Stimulated activated memory B cell treated with anti-CD40 and anti-IgM and Interleukin-4, amounts not matched to agents 10 μg/mL and 1 μg/mL and 100 μg/mL, for 72 hours (primary cell): ENCODE results near the gene ING5.
A peak's percentile ranks its signal among the peaks of the same experiment; 100 is the strongest.

Experiments used
- ATAC-seq: fragments of 150-1000 bp; cut with Tn5 transposase; 2 replicates; pipeline ENCODE4 v1.10.0; 2021
- H3K27ac Mint-ChIP-seq: one replicate; pipeline ENCODE4 v1.8.0; 2022; ENCODE audit warnings: mild to moderate bottlenecking, mixed read lengths
- H3K27me3 Mint-ChIP-seq: one replicate; pipeline ENCODE4 v1.8.0; 2022; ENCODE audit warnings: mixed read lengths
- H3K36me3 Mint-ChIP-seq: one replicate; pipeline ENCODE4 v1.8.0; 2022; ENCODE audit warnings: mixed read lengths
- H3K4me1 Mint-ChIP-seq: one replicate; pipeline ENCODE4 v1.8.0; 2022; ENCODE audit warnings: mixed read lengths
- H3K4me3 Mint-ChIP-seq: one replicate; pipeline ENCODE4 v1.8.0; 2022; ENCODE audit warnings: mild to moderate bottlenecking, moderate library complexity, mixed read lengths
- H3K9me3 Mint-ChIP-seq: one replicate; pipeline ENCODE4 v1.8.0; 2022; ENCODE audit warnings: mixed read lengths

ING5 gene

DNA sequence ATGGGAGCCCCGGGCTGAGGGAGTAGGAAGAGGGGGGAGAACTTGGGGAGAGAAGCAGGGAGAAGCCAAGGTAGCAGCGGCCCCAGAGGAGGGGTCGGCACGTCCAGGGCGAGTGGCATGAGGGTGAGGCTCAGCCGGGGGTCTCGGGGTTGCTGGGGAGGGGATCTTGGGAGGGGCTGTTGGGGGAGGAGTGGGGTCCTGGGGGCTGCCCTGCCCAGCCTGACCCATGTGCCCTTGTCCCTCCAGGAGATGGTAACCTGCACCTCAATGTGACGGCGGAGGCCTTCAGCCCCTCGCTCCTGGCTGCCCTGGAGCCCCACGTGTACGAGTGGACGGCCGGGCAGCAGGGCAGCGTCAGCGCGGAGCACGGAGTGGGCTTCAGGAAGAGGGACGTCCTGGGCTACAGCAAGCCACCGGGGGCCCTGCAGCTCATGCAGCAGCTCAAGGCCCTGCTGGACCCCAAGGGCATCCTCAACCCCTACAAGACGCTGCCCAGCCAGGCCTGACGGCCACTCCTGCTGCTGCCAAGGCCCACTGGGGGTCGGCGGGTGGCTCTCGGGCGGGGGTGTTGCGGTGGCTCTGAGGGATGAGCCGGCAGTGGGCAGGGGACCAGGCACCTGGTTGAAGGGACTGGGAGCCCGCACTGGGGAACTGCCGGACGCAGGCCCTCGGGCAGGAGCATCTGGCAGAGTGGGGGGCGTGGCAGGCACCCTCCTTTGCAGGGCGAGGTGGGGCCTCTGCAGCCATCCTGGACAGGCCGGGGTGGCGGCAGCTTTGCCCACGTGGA, 65.8 kb downstream of the ING5 start:
- H3K27me3 Mint-ChIP-seq: no peaks in the 10 kb centered on the region
- H3K4me1 Mint-ChIP-seq: peaks cover 23% of the 10 kb centered on the region
- H3K4me3 Mint-ChIP-seq: no peak overlapping the region
- peaks cover 7% of the 10 kb centered on the region for H3K36me3 Mint-ChIP-seq
- H3K9me3 Mint-ChIP-seq: no peaks in the 10 kb centered on the region
- H3K27ac Mint-ChIP-seq: no peak overlapping the region
- peak; percentile 40 for ATAC-seq

DNA sequence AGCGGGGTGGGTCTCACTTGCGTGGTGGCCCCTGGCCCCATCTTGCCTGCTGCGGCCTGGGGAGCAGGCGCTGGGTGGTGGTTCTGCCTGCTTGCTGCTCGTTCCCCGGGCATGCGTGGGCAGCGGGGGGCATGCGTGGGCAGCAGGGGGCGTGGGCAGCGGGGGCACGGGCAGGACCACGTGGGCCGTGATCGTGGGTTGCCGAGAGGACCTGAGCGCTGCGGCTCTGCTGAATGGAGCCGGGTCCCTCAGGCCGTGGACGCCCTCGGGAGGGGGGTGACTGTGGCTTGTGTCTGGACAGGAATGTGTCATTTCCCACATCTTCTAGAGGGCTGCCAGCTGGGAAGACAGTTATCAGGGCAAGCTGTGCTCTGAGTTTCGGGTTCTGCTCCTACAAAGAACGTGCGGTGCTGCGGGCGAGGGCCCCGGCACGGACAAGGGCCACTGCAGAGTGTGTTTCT, 66.4 kb downstream of the ING5 start:
- H3K4me3 Mint-ChIP-seq: no peak overlapping the region
- H3K9me3 Mint-ChIP-seq: no peaks in the 10 kb centered on the region
- no peak overlapping the region for H3K27ac Mint-ChIP-seq

DNA sequence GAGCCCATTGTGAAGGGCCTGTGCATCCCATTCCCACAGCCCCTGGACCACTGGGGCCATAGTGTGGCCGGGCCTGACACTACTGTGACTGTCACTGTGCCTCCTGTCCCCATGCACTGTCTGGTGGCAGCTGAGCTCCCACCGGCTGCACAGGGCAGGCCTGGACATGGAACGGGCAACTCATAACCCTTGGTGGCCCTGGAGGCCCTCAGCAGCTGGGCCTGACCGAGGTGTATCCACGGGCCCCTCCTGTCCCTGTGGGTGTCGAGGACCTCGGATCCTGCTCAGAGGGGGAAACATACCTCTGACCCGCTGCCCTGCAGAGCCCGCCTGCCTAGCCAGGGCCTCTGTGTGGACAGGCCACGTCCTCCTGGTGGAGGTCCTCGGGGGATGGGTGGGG, 67.0 kb downstream of the ING5 start:
- H3K27ac Mint-ChIP-seq: no peak overlapping the region
- H3K9me3 Mint-ChIP-seq: no peaks in the 10 kb centered on the region
- no peaks in the 10 kb centered on the region for H3K27me3 Mint-ChIP-seq

More for the DNA sequence above, 66.4 kb downstream of the ING5 start:
- ATAC-seq: no peak
- peaks cover 22% of the 10 kb centered on the region for H3K4me1 Mint-ChIP-seq
- H3K36me3 Mint-ChIP-seq: peaks cover under 1% of the 10 kb centered on the region
- no peaks in the 10 kb centered on the region for H3K27me3 Mint-ChIP-seq

DNA sequence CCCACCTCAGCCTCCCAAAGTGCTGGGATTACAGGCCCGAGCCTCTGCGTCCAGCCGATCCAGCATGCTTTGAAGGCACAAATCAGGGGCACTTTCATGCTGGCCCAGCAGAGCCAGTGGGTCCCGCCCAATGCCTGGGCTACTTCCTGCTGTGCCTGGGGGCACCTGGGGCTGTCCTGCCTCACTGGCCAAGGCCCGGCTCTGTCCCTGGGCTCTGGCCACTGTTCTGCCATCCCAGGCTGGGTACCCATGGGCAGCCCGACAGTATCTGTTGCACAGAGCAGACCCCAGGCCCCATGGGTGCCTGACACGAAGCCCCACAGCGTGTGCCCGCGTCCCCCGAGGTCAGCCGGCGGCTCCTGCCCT, 68.0 kb downstream of the ING5 start:
- H3K4me1 Mint-ChIP-seq: peaks cover 22% of the 10 kb centered on the region
- H3K9me3 Mint-ChIP-seq: no peaks in the 10 kb centered on the region
- no peak for ATAC-seq
- H3K36me3 Mint-ChIP-seq: no peaks in the 10 kb centered on the region
- no peak overlapping the region for H3K27ac Mint-ChIP-seq
- no peak overlapping the region for H3K4me3 Mint-ChIP-seq
- peaks cover 4% of the 10 kb centered on the region for H3K27me3 Mint-ChIP-seq

More for the DNA sequence above, 67.0 kb downstream of the ING5 start:
- no peak for ATAC-seq
- H3K36me3 Mint-ChIP-seq: no peaks in the 10 kb centered on the region
- peaks cover 22% of the 10 kb centered on the region for H3K4me1 Mint-ChIP-seq
- no peak overlapping the region for H3K4me3 Mint-ChIP-seq

DNA sequence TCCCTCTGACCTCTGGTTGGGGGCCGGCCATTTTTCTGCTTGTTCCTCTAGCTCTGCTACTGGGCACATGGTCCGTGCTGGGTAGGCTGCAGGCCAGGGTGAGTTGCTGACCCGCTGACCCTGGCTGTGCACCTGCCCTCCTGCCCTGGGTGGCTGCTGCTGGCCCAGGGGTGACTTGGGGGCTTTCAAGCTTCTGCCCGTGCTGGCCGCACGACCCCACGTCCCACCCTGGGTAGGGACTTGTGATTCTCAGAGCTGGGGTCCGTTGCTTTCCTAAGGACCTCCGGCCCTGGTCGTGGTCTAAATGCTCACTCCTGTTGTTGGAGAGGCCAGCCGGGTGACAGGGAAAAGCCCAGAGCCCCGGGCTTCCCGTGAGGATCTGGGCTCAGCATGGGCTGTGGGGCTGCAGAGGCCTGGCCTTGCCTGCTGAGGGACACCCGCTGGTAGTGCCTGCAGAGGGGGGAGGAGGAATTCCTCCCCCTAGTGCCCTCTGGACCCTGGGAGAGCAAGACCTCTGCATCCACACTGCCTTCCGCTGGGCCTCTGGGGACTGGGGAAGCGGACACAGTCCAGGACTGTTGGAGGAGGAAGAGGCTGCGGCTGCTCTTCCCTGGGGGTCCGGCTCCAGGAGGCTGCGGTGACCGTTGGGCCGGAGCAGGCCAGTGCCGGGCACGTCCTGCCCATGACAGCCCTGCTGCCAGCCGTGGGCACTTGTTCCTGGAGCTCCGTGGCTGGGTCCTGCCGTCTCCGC, 68.5 kb downstream of the ING5 start:
- H3K36me3 Mint-ChIP-seq: no peaks in the 10 kb centered on the region
- peaks cover 9% of the 10 kb centered on the region for H3K27me3 Mint-ChIP-seq
- H3K4me3 Mint-ChIP-seq: no peak overlapping the region
- no peaks in the 10 kb centered on the region for H3K9me3 Mint-ChIP-seq
- H3K27ac Mint-ChIP-seq: no peak overlapping the region
- peaks cover 22% of the 10 kb centered on the region for H3K4me1 Mint-ChIP-seq
- ATAC-seq: no peak

DNA sequence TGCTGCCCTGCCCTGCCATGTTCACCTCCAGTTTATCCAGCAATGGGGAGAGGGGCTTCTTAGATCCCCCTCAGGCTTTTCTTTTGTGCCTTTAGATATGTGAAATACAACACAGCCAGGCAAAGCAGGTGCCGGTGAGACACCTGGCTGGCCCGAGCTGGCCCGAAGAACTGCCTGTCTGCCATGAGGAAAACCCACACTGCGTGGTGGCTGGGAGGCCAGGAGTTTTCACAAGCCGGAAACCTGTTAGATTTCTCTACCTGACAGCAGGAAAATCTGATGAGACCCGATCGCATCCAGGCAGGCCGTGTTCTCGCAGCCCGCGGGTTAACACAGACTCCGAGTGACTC, 69.1 kb downstream of the ING5 start:
- no peaks in the 10 kb centered on the region for H3K9me3 Mint-ChIP-seq
- no peak for ATAC-seq
- no peak overlapping the region for H3K4me3 Mint-ChIP-seq
- H3K4me1 Mint-ChIP-seq: peaks cover 22% of the 10 kb centered on the region
- no peaks in the 10 kb centered on the region for H3K36me3 Mint-ChIP-seq
- H3K27me3 Mint-ChIP-seq: peaks cover 15% of the 10 kb centered on the region
- H3K27ac Mint-ChIP-seq: no peak overlapping the region

DNA sequence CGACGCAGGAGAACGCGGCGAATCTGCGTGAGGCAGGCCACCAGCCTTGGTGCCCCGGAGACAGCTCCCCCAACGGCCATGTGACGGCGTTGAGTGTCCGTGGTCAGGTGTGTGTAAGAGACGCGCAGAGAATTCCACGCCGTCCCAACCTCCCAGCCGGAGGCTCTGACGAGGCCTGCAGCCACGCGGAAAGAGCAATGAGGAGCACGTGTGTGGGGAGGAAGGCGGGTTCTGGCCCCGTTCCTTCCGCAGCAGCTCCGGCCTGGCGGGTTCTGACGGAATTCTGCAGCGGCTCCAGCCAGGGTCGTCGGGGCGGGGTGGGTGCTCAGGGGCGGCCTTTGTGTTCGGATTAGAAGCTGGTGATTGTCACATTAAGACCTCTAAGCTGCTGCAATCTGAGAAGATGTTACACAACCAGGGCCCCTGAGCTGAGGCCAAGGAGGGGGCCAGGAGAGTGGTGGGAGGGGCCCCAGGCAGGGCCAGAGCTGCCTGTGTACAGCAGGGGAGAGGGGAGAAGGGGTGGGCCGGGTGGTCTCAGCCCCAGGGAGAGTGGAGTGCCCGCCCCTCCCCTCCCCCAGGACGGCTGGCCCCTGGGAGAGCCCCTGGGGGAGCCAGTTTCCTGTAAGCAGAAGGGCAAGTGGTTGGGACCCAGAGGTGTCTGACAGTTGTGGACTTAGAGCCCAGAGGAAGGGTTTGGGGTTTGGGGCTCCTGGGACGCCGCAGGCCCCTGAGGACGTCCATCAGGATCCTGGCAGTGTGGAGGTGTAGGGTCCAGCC, 69.6 kb downstream of the ING5 start:
- H3K27me3 Mint-ChIP-seq: peaks cover 18% of the 10 kb centered on the region
- H3K27ac Mint-ChIP-seq: peak overlapping the region; percentile 81
- ATAC-seq: peak; percentile 4
- no peaks in the 10 kb centered on the region for H3K9me3 Mint-ChIP-seq
- H3K4me1 Mint-ChIP-seq: peaks cover 22% of the 10 kb centered on the region
- no peaks in the 10 kb centered on the region for H3K36me3 Mint-ChIP-seq
- H3K4me3 Mint-ChIP-seq: peak overlapping the region; percentile 42

DNA sequence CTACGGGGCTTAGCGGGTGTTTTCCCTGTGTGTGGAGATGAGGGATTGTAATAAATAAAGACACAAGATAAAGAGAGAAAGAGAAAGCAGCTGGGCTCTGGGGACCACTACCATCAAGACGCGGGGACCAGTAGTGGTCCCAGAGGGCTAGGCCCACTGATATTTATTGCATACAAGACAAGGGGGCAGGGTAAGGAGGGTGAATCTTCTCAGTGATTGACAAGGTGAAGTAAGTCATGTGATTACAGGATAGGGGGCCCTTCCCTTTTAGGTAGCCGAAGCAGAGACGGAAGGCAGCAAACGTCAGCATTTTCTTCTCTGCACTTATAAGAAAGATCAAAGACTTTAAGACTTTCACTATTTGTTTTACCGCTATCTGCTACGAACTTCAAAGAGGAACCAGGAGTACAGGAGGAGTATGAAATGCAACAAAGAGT, 70.2 kb downstream of the ING5 start:
- H3K36me3 Mint-ChIP-seq: no peaks in the 10 kb centered on the region
- peaks cover 23% of the 10 kb centered on the region for H3K27me3 Mint-ChIP-seq
- peak overlapping the region; percentile 81 for H3K27ac Mint-ChIP-seq
- H3K4me3 Mint-ChIP-seq: peak overlapping the region; percentile 42
- no peaks in the 10 kb centered on the region for H3K9me3 Mint-ChIP-seq
- H3K4me1 Mint-ChIP-seq: peaks cover 22% of the 10 kb centered on the region
- no peak for ATAC-seq

DNA sequence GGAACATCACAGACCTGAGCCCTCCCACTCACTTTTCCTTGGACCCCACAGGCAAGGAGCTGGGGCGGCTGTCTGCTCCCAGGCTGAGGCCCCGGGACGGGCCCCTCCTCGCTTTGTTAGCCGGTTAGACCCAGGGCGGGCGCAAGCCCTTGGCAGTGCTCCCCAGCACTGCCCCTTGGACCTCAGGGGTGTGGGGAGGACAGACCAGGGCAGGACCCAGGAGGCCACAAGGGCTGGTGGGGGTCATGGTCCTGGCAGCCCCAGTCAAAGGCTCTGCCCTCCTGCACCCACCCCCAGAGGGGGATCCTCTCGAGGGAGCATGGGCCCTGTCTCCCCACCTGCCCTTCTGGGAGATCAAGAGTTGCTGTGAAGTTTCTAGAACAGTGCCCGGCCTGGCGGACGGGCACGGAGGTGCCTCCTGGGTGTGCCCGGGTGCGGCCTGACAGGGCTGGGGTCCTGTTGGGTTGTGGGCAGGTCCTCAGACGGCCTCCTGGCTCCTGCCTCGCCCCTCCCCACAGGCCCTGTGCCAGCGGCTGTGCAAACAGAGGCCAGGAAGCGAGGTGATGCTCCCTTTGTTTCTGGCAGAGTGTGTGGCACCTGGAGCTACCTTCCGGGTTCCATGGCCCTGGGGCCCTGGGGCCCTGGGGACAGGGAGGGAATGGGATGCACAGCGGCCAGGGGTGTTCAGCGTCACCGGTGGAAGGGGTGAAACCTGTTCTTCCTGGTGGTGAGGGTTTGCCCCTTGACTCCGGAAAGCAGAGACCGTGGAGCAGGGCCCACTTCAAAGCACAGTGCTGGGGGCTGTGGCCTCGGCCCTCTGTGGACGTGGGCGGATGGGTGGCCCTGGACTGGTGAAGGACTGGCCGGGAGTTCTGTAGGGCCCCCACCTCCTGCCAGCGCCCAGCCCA, 71.9 kb downstream of the ING5 start:
- H3K27ac Mint-ChIP-seq: peak overlapping the region; percentile 81
- H3K4me3 Mint-ChIP-seq: no peak overlapping the region
- no peaks in the 10 kb centered on the region for H3K36me3 Mint-ChIP-seq
- no peaks in the 10 kb centered on the region for H3K9me3 Mint-ChIP-seq
- peaks cover 28% of the 10 kb centered on the region for H3K27me3 Mint-ChIP-seq
- H3K4me1 Mint-ChIP-seq: peaks cover 22% of the 10 kb centered on the region
- no peak for ATAC-seq

DNA sequence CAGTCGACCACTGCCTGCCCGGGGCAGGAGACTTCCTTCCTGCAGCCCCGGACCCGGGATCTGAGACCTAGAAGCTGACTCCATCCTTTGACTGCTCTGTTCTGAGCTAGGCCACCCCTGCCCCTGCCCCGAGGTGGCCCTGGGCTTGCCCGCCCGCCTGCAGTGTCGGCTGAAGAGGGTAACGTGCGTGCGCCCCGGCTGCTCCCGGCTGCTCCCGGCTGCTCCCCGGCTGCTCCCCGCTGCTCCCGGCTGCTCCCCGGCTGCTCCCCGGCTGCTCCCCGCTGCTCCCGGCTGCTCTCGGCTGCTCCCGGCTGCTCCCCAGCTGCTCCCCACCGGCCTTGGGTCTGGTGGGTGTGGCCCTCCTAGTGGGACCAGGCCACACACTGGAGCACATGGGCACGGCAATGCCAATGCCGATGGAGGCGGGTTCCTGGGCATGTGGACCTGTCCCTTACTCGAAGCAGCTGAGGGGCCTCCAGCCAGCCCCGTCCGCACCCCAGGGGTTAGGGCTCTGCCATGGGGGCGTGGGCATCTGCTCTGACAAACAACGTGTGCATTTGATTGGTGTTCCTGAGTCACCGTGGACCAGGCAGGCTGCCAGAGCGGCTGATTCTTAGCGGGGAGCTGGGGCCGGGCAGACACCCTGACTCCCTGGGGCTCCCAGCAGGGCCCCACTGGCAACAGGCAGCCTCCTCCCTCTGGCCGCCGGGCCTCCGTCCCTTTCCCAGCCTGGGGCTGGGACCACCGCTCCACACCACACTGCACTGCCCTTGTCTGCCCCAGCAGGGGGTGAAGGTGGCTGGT, 72.8 kb downstream of the ING5 start:
- no peaks in the 10 kb centered on the region for H3K9me3 Mint-ChIP-seq
- H3K4me1 Mint-ChIP-seq: peaks cover 22% of the 10 kb centered on the region
- H3K4me3 Mint-ChIP-seq: no peak overlapping the region
- H3K27me3 Mint-ChIP-seq: peaks cover 28% of the 10 kb centered on the region
- no peaks in the 10 kb centered on the region for H3K36me3 Mint-ChIP-seq
- H3K27ac Mint-ChIP-seq: no peak overlapping the region
- no peak for ATAC-seq

DNA sequence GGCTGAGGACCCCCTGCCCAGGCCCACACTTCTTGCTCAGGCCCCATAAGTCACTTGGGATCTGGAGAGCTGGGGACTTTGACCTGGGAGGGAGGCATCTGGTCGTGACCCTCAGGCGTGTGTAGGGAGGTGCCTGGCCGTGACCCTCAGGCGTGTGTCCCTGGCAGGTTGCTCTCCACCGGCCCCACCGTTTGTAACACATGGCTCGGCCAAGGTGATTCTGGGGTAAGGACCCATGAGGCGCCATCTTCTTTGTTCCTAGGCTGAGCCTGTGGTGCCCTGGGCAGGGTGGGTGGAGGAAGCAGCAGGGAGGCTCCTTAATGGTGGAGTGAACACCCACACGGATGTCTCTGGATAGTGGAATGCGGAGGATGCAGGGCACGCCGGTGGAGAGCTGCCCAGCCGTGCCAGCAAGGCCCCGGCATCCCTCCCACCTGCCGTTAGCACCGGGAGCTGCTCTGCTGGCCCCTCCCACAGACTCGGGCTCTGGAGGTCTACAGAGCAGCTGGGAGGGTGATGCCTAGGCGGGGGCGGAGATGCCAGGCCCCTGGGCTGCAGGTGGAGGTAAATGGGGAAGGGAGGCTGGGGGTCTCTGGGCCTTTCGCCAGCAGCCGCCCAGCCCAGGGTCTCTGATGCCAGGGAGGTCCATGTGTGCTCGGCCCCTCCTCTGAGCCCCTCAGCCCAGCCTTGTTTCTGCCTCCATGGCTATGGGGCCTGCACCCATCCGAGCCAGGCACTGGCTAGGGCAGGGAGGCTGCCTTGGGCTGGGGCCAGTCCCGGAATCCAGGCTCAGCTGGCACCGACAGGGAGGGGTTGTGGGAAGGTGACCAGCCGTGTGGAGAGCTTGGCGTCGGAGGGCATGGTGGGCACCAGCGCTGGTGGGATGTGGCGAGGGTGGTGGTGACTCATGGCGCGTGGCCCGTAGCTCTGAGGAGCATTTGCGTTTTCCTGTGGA, 73.7 kb downstream of the ING5 start:
- no peak overlapping the region for H3K27ac Mint-ChIP-seq
- no peaks in the 10 kb centered on the region for H3K36me3 Mint-ChIP-seq
- H3K27me3 Mint-ChIP-seq: peaks cover 28% of the 10 kb centered on the region
- peaks cover 22% of the 10 kb centered on the region for H3K4me1 Mint-ChIP-seq
- ATAC-seq: no peak
- no peak overlapping the region for H3K4me3 Mint-ChIP-seq
- no peaks in the 10 kb centered on the region for H3K9me3 Mint-ChIP-seq

DNA sequence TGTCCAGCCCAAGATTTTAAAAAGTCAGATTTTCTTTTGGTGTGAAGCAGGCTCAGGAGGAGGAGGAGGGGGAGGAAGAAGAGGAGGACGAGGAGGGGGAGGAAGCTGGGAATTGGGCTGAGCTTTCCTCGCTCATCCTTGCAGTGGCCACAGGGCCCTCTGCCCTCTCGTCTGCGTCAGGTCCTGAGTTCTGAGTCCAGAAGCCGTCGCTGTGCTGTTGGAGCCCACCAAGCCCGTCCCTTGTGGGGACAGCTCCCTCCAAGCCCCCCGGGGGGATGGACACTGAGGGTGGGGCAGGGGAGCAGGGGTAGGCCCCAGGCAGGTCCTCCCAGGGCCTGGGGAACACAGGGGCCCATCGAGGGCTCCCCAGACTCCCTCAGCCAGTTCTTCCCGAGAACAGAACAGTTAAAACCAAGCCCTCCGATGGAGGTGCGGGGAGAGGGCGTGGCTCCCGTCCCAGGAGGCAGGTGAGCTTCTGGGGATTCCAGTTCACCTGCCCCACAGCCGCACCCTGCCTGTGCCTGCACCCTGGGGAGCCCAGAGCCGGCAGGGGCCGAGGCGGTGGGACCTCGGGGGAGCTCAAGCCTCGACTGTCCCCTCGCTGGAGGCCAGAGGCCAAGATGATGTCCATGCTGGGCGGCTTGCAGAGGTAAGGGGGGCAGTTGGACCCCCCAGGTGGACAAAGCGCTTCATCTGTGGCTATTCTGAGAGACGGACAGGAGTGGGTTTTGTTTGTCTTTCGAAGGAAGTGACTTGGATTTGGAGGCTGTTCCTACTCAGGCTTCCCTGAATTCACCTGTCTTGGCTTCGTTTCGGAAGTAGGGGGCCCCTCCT, 74.7 kb downstream of the ING5 start, which contains the start of gene GAL3ST2:
Gene GAL3ST2, plus strand, starts transcription at position 487 of the 834 bp plus-strand sequence. Its CDS starts 134 bp downstream, at position 621.
- H3K4me1 Mint-ChIP-seq: peaks cover 17% of the 10 kb centered on the region
- no peak within 1 kb of the TSS for H3K4me3 Mint-ChIP-seq
- peaks cover 28% of the 10 kb centered on the region for H3K27me3 Mint-ChIP-seq
- H3K9me3 Mint-ChIP-seq: no peaks in the 10 kb centered on the region
- H3K27ac Mint-ChIP-seq: no peak within 1 kb of the TSS
- no peak for ATAC-seq
- H3K36me3 Mint-ChIP-seq: no peaks in the 10 kb centered on the region
